HG02678 (cell line): ENCODE results near the gene SPAG16.

ENCODE experiments used
- ATAC-seq: cut with Tn5 transposase; IDR thresholded peaks from one replicate; pipeline ENCODE4 v1.9.1; 2021; ENCODE audit warnings: mild to moderate bottlenecking, moderate library complexity; ENCODE audit not compliant: unreplicated experiment

SPAG16 gene

DNA sequence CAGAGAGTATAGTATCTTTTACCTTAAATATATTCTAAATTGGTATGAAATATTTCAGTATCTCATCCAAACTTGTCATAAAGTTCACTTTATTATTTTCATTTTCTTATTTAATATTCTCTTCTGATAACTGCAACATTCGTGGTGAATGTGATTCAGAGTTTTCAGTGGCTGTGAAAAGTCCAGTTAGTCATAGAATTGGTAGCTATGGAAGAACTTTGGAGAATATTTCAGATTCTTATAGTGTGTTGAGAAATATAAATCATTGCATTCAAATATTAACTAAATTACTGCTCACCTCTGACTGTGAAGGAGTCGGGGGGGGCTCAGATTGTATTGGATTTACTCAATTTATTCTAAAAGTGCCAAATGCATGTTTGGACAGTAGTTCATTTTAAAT lies 948.0 kb downstream of the SPAG16 start:
- no peak for ATAC-seq

DNA sequence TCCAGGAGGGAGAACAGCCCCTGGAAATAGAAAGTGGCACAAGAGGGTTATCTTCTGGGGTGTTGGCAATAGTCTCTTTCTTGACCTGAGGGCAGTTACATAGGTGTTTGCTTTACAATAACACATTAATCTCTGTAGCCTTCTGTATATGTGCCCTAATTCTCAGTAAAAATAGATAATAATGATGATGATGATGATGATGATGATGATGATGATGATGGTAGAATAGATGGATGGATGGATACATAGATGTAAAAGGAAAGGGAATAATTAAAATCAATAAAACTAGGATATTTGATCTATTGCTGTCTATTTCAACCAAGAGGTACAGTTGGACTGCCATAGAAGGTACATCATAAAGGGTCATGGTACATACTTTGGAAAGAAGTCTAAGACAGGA lies 948.9 kb downstream of the SPAG16 start:
- ATAC-seq, result no peak

DNA sequence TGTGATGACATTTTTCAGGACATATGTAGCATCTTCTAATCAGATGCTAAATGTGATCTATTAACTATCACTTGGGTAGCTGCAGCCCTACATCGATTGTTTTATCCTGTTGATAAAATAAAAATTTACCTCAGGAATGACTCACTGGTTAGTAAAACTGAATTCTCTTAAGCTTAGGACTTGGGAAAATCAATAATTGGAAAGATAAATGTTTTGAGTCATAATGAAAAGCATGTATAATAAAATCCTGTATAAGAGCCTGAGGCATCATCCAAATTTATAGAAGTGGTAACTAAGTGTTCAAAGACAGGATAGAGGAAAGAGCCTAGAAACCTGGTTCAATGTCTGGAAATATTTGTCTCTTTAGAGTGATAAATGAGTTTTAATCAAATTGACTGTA lies 958.5 kb downstream of the SPAG16 start:
- no peak for ATAC-seq

DNA sequence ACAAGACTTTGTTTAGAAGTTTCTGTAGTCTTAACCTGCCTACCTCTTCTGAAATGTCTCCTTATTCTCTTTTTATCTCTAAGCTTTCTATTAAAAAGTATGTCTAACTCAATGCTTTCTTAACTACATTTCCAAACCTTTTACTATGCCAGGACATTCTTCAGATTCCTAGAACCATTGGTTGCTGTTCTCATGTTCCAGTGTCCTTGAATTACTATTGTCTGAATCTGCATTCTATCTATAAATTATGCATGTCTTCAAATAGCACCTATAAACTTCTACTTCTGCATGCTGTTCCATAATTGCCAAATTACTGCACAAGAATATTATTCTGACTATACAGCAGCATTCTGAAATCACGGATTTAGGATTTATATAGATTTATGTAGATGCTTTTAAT lies 960.6 kb downstream of the SPAG16 start:
- ATAC-seq, result no peak

DNA sequence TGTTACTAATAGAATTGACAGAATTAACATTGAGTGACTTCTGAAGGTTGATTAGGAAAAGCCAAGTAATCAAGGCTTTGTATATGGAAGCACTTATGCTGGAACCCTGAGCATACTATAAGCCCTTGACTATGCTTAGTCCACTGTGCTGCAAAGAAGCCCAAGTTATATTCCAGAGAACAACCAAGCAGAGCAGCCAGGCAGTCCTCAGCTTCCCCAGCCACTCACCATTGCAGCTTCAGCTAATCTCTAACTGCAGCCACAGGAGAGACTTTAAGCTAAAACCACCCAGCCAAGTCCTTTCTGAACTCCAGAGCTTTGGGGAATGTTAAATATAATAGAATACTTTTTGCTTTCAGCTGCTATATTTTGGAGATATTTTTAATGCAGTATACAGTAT lies 962.2 kb downstream of the SPAG16 start:
- no peak for ATAC-seq

DNA sequence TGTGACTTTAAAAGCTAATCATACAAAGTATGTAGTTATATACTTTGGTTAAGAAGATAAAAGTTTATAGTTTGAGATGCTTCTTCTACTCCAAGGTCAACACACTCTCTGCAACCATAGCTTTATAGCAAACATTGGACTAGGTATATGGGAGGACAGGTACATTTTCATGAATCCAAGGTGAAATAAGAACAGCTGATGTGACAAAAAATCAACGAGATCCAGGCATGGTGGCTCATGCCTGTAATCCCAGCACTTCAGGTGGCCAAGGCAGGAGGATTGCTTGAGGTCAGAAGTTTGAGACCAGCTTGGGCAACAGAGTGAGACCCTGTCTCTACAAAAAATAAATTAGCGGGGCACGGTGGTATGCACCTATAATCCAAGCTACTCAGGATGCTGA lies 963.3 kb downstream of the SPAG16 start:
- ATAC-seq, result no peak

DNA sequence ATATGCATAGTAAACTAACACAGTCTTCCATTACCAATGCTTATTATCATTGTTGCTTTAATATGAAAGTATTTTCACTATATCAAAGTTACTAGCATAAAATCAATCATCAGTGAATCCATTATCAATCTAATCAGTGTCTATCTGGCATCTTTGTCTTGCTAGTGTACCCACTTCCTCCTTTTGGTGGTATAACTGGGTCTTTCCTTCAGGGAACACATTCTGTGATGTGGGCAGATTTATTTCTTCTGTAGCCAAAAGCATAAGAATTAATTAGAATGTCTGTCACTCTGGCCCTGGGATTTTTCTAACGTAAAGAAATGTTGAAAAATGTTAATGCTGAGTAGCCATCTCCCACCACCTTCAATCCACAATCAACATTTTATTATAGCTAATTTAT lies 970.8 kb downstream of the SPAG16 start:
- no peak for ATAC-seq

DNA sequence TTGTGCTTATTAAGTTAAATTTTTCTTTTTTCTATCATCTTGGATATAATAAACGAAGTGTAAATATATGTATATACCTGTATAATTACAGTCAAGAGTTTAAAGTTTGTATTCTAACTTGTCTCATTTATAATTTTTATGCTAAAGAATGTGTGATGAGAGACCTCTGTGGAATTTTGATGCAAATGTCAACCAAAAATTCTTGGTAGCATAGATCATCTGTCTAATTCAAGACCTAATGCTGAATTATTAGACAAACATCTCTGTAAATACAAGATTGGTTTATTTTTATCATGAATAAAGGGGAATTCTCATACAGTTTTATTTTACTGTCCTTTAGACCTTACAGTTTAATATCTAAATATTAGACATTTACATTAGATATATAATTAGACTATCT lies 977.4 kb downstream of the SPAG16 start:
- no peak for ATAC-seq

DNA sequence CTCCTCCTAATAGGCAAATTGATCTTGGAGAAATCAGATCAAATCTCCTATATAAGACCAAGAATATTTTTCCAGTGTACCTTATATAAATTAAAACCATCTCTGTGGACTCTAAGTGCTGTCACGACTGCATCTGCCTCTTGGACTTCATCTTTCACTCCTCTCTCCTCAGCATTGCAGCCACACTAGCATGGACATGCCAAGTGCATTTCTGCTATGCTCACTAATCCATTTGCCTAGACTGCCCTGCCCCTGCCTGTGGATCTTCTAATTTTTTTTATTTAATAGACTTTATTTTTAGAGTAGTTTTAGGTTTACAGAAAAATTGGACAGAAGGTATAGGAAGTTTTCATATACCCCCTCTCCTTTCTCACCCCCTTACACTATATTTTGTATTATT lies 979.9 kb downstream of the SPAG16 start:
- no peak for ATAC-seq

DNA sequence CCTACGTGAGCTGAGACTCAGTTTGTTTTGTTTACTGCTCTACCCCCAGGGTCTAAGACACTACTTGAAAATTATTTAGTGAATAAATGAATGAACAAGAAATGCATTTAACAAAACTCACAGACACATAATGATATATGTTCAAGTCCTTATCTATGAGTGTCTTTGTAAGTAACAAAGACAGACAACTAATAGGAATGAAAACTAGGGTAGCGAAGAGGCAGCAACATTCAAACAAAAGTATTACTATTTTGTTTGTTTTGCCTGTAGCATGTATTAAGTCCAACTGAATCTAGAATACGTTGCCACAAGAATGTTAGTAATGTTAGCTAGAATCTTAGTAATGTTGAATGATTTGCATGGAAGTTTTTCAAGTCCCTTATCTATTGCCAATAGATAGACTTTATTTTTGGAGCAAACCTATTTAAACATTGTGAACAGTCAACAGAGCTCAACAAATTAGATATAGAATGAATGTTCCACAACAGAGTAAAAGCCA lies 981.8 kb downstream of the SPAG16 start:
- ATAC-seq, result no peak

DNA sequence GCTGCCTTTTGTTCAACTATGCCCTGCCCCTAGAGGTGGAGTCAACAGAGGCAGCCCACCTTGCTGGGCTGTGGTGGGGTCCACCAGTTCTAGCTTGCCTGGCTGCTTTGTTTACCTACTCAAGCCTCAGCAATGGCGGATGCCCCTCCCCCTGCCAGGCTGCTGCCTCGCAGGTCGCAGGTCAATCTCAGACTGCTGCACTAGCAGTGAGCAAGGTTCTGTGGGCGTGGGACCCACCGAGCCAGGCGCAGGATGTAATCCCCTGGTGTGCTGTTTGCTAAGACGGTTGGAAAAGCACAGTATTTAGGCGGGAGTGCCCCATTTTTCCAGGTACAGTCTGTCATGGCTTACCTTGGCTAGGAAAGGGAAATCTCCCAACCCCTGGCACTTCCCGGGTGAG lies 993.6 kb downstream of the SPAG16 start:
- no peak for ATAC-seq

DNA sequence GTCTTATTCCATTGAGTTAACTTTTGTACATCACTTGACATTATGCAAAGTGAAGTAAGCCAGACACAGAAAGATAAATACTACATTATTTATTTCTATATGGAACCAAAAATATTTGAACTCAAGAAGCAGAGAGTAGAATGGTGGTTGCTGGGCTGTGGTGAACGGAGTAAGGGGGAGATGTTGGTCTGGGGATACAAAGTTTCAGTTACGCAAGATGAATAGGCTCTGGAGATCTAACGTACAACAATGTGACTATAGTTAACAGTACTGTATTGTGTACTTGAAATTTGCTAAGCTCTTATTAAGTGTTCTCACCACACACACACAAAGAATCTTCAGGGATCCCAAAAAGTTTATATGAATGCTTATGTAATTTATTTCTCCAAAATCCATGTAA lies 1001.7 kb downstream of the SPAG16 start:
- no peak for ATAC-seq

DNA sequence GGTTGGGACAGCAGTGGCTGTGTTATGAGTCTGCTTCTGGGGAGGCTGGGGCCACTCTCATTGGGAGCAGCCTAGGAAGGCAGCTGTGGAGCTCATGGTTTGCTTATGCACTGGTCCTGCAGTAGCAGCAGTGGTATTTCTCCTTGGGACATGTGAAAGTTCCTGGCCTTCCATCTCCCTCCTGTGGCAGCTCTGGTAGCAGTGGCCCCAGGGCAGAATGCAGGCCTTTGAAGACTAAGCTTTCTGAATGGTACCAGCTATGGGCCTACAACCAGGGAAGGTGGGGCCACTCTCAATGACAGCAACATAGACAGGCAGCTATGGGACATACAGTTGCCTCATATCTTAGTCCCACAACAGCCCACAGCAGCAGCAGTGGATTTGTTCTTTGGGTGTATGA lies 1009.3 kb downstream of the SPAG16 start:
- ATAC-seq, result no peak

DNA sequence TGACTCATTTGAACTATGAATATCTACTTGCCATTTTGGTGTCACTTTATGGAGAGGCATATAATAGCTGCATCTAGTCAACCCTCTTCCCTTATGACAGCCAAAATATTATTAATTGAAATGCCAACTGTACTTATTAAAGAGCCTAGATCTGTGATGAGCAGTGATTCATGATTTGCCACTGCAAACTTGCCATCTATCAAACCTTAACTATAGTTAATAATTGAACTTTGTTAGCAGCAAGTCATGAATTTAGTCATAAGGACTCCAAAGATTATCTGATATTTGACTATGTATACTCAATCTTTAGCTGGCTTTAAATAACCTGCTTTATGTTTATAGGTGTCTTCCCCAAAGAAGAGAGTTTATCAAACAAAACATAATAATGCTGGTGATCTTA lies 1010.2 kb downstream of the SPAG16 start:
- ATAC-seq, result no peak

DNA sequence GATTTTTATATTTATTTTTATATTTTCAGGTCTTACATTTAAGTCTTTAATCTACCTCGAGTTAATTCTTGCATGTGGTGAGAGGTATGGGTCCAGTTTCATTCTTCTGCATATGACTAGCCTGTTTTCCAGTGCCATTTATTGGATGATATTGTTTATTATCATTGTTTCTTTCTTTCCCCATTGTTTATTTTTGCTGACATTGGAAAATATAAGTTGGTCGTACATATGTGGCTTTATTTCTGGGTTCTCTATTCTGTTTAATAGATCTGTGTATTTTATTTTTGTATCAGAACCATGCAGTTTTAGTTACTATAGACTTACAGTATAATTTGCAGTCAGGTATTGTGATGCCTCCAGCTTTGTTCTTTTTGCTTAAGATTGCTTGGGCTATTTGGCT lies 1013.2 kb downstream of the SPAG16 start:
- ATAC-seq, result no peak

DNA sequence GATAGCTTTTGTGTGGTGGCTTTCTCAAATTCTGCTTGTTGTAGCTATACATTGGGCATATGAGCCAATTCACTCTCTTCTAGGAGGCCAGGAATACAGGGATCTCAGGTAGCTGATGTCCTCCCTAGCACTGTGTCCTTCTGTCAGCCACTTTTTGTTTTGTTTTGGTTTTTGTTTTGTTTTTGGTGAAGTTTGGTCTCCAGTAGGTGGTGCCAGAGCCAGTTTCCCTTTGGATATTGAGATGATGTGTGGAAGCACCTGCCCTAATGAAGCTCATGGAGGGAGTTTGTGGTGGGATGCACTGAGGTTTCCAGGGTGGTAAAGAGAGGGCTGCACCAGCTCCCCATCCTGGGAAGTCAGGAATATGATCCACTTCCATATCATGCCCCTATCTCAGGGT lies 1026.1 kb downstream of the SPAG16 start:
- peak; percentile 68 for ATAC-seq

DNA sequence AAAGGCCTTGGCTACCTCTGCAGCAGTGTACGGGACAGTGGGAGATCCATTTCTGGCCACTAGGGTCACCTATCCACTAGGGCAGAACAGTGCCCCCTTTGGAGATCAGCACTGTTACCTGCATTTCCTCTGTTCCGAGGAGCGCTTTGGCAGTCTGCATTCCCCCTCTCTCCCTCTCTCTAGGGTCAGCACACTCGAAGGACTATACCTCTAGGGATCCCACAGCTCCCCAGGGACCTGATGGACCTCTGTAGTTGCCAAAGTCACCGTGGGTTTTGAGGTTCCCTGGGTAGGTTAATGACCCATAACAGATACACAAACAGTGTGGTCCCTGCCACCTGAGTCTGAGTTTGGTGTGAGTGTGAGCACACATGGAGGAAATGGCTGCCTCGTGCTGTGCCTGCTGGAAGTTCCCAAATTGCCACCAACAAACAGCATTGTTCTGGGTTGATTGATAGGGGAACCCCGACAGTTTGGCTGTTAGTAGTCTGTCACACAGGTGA lies 1026.8 kb downstream of the SPAG16 start:
- peak; percentile 49 for ATAC-seq

DNA sequence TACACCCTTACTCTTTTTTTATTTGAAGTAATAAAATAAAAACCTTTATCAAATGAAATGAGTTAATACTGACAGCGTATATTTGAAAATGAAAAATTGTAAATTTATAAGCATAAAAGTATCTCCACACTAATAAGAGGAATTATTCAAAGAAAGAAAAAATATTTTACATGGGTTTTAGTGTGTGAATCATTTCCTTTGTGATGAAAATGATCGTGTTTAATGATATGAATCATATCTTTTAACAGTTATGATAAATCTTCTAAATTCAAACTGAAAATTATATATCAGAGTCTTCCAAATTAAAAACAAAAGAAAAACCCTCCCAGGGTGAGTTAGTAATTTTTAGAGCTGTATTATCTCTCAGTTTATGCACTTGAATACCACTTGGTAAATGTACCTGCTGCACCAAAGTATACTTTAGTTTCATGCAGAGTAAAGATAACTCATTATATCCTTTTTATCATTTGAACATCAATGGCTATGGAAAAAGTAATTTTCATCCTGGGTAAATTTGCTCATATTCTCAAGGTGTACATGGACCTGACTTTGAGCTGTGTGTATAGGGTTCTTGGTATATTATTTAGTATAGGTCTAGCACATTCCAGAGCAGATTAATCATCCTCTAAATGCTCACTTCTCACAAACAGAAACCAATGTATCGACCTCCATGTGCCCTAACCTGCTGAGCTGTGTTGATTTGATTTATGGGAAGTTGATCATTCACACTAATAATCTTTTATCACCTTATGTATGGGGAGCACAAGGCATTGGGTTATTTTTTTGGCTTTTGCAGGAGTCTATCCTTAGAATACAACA lies 1027.9 kb downstream of the SPAG16 start:
- ATAC-seq, result no peak

DNA sequence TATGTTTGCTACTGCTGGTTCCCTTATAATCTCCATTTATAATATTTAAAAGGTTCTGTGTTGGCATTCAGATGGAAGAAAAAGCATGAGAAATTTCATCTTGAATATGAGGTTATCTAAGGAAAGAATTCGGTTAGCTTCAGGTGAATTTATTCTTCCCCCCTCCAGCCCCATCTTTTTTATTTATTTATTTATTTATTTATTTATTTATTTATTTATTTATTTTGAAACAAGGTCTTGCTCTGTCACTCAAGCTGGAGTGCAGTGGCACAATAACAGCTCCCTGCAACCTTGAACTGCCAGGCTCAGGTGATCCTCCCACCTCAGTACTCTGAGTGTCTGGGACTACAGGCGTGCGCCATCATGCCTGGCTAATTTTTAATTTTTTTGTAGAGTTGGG lies 1031.1 kb downstream of the SPAG16 start:
- no peak for ATAC-seq

DNA sequence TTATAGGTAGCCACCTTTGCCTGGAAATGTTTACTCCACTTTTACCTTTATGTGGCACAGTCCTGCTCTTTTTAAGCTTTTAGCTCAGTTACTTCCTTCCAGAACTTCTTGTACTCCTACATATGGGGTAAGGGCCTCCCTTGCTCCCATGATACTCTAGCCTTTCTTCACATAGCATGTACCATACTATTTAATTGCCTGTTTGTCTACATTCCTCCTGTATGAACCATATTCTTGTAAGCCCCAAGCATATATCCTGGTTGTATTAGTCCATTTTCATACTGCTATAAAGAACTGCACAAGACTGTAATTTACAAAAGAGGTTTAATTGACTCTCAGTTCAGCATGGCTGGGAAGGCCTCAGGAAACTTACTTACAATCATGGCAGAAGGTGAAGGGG lies 1035.9 kb downstream of the SPAG16 start:
- no peak for ATAC-seq

DNA sequence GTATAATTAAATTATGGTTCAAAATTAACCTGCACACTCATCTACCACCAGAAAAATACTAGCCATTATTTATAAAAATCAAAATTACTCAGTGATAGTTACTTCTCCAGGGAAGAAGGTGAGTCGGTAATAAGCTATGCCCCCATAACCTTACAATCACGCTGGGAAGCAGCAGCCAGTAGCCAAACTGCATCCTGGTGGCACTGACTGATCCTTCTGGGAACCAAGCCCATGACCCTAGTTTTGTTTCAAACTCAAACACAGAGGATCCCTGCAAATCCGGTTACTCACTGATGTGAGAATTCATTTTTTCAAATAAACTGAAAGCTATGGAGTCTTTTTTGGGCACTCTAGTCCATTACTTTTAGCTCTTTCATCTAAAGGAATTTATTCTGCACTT lies 1038.4 kb downstream of the SPAG16 start:
- ATAC-seq, result no peak

DNA sequence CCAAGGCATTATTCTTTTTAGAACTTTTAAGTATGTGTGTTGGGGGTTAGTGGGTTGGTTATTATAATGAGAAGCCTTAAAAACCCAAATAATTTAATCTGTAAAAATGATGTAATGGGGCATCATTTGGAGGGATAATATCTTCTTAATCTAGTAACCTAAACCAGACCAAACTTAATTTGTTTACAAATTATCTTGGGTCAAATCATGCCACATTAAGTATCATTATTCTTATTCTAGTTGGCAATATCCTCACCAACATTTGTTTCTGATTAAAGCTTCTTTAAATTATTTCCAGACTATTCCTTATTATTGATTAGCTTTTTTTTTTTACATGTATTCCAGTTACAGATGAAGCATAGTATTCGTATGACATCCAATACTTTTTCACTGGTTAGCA lies 1041.1 kb downstream of the SPAG16 start:
- no peak for ATAC-seq

DNA sequence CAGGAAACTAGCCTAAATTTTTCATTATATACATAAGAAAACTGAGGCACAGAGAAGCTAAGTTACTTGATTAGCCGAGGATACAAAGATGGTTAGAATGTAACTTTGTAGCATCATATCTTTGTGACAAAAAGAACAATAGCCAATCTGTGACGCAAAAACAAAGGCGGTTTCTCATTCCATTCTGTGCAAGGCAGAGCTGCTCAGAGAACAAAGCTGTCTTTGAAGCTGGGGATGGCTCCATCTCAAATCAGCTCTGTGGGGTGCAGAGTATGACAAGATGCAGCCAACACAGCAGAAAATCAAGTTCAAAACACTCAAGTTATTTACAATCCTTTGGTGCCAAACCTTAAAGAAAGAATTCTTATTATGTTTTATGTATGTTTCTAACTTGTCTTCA lies 1044.7 kb downstream of the SPAG16 start:
- no peak for ATAC-seq
